HepG2 (cell line): ENCODE results near the gene PRM3. TPM values are rescaled to one million over a fixed set of nuclear protein-coding genes. Genes with fewer than 3 reads are reported as not detected.
A peak's percentile ranks its signal among the peaks of the same experiment; 100 is the strongest.

Experiments used
- JUN ChIP-seq: sonication (generic); formaldehyde crosslinking; IDR thresholded peaks from 2 replicates; pipeline ENCODE4 v1.4.0; 2020; ENCODE audit warnings: mild to moderate bottlenecking, missing genetic modification reagents
- JUND ChIP-seq: sonication (generic); formaldehyde crosslinking; IDR thresholded peaks from 2 replicates; pipeline ENCODE4 v1.8.0; 2022; ENCODE audit warnings: mild to moderate bottlenecking, missing genetic modification reagents
- MTA1 ChIP-seq: sonication (generic); formaldehyde crosslinking; IDR thresholded peaks from 2 replicates; pipeline ENCODE4 v1.4.0; 2020; ENCODE audit warnings: missing genetic modification reagents, mild to moderate bottlenecking, borderline replicate concordance
- MXI1 ChIP-seq: IDR thresholded peaks from 3 replicates; pipeline ENCODE4 v1.6.1; 2012; ENCODE audit warnings: low read depth, low read length, inconsistent platforms, borderline replicate concordance
- PPARG ChIP-seq: conservative IDR thresholded peaks from 2 replicates; pipeline ENCODE4 v1.6.1; 2016; ENCODE audit warnings: missing biosample characterization, missing genetic modification reagents
- RBFOX2 ChIP-seq: fragments of 200-400 bp; formaldehyde crosslinking; IDR thresholded peaks from 2 replicates; pipeline ENCODE4 v1.6.1; 2017; ENCODE audit warnings: low read depth, mild to moderate bottlenecking, low read length
- TRIM24 ChIP-seq: sonication (generic); formaldehyde crosslinking; IDR thresholded peaks from 2 replicates; pipeline ENCODE4 v1.8.0; 2022; ENCODE audit warnings: mild to moderate bottlenecking, missing genetic modification reagents
- U2AF2 ChIP-seq: fragments of 200-400 bp; formaldehyde crosslinking; IDR thresholded peaks from 2 replicates; pipeline ENCODE4 v1.6.1; 2017; ENCODE audit warnings: low read depth, mild to moderate bottlenecking, low read length
- ZBTB7B ChIP-seq: sonication (generic); formaldehyde crosslinking; IDR thresholded peaks from 2 replicates; pipeline ENCODE4 v1.4.0; 2020; ENCODE audit warnings: missing genetic modification reagents
- ZC3H13 ChIP-seq: sonication (generic); formaldehyde crosslinking; IDR thresholded peaks from 2 replicates; pipeline ENCODE4 v1.8.1; 2023; ENCODE audit warnings: mild to moderate bottlenecking, missing genetic modification reagents, moderate library complexity
- ZMYM2 ChIP-seq: sonication (generic); formaldehyde crosslinking; IDR thresholded peaks from 2 replicates; pipeline ENCODE4 v1.8.0; 2022; ENCODE audit warnings: mild to moderate bottlenecking, missing genetic modification reagents
- ZNF484 ChIP-seq: sonication (generic); formaldehyde crosslinking; IDR thresholded peaks from 2 replicates; pipeline ENCODE4 v1.5.1; 2020; ENCODE audit warnings: mild to moderate bottlenecking, low read depth, missing genetic modification reagents, borderline replicate concordance
- ZNF781 ChIP-seq: sonication (generic); formaldehyde crosslinking; IDR thresholded peaks from 2 replicates; pipeline ENCODE4 v1.5.1; 2020; ENCODE audit warnings: borderline replicate concordance, mild to moderate bottlenecking, missing genetic modification reagents; ENCODE audit errors: not compliant biosample characterization
- ZNF841 ChIP-seq: sonication (generic); formaldehyde crosslinking; IDR thresholded peaks from 2 replicates; pipeline ENCODE4 v1.8.1; 2023; ENCODE audit warnings: missing genetic modification reagents, borderline replicate concordance
- polyA plus RNA-seq, 8 experiments: library from polyadenylated mRNA; depleted of rRNA in 3 of 8; stranded (reverse) in 7 of 8; unstranded in 1 of 8; fragments of >200 nt; fragmentation: Illumina TruSeq in 4 of 8; extraction: Trizol in 4 of 8; gene quantifications; 2 replicates each; pipeline versions ENCODE4 v1.2.1 to v1.2.3, GENCODE V29; 2011 to 2016; ENCODE audit warnings: low read depth in 4 of 8, missing spikeins in 1 of 8, mixed read lengths in 1 of 8; ENCODE audit not compliant: insufficient read depth in 1 of 8
- total RNA-seq, 5 experiments: library from RNA; depleted of rRNA; stranded (reverse); fragments of >200 nt; fragmentation: Illumina TruSeq; extraction: Trizol; gene quantifications; 2 replicates each; pipeline ENCODE4 v1.2.3, GENCODE V29; 2016; ENCODE audit warnings: low read depth in 1 of 5
- TF ChIP-seq, protein P1 (sequence below), 2 experiments: sonication (generic) in 1 of 2; formaldehyde crosslinking in 1 of 2; IDR thresholded peaks; 2 replicates each; pipeline versions ENCODE4 v1.6.1 to v1.9.0; 2014 to 2022; ENCODE audit warnings: antibody characterized with exemption in 1 of 2, borderline replicate concordance in 1 of 2, inconsistent platforms in 1 of 2, low read depth in 1 of 2, missing genetic modification reagents in 1 of 2
- TF ChIP-seq, protein P2 (sequence below): sonication (generic); formaldehyde crosslinking; IDR thresholded peaks from 2 replicates; pipeline ENCODE4 v1.4.0; 2020; ENCODE audit warnings: mild to moderate bottlenecking, low read depth, missing genetic modification reagents
- TF ChIP-seq, protein P3 (sequence below): sonication (generic); formaldehyde crosslinking; IDR thresholded peaks from 2 replicates; pipeline ENCODE4 v1.5.0; 2020; ENCODE audit warnings: missing genetic modification reagents
- TF ChIP-seq, protein P4 (sequence below): sonication (generic); formaldehyde crosslinking; IDR thresholded peaks from 2 replicates; pipeline ENCODE4 v1.5.1; 2020; ENCODE audit warnings: missing genetic modification reagents, mild to moderate bottlenecking, borderline replicate concordance

The PRM3 gene
- total and polyA plus RNA-seq, 2 of the 13 experiments (the other 11 are each of a cell fraction or from before 2014, with no cell fraction given): not detected

DNA sequence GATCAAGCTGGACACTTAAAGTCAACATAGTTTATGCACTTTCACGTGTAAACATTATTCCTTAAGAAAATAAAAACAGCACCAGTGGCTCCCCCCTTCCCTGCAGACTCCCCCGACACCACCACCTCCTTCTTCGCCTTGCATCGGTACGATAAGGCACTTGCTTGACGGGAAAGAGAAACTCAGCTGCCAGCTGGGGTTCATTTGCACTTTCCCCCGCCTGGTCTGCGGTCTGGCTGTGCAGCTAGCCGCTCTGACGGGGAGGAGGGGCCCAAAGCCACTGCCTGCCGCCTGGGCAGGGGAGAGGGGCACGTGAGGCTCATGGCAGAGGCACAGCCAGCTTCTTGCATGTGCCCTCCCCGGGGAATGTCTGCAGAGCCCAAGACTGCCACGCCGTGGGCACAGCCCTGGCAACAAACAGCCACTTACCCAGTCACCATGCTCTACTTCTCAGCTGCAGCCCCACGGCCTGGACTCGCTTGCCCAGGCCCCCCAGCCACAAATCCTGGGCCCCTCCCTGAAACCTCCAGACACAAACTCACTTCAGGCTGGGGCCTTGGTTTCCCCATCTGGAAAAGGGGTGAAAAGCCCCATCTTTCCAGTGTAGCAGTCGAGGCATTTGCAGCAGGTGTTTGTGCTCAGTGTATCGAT, 24.2 kb upstream of the PRM3 start (continued):
- TF ChIP-seq, protein P1, sequence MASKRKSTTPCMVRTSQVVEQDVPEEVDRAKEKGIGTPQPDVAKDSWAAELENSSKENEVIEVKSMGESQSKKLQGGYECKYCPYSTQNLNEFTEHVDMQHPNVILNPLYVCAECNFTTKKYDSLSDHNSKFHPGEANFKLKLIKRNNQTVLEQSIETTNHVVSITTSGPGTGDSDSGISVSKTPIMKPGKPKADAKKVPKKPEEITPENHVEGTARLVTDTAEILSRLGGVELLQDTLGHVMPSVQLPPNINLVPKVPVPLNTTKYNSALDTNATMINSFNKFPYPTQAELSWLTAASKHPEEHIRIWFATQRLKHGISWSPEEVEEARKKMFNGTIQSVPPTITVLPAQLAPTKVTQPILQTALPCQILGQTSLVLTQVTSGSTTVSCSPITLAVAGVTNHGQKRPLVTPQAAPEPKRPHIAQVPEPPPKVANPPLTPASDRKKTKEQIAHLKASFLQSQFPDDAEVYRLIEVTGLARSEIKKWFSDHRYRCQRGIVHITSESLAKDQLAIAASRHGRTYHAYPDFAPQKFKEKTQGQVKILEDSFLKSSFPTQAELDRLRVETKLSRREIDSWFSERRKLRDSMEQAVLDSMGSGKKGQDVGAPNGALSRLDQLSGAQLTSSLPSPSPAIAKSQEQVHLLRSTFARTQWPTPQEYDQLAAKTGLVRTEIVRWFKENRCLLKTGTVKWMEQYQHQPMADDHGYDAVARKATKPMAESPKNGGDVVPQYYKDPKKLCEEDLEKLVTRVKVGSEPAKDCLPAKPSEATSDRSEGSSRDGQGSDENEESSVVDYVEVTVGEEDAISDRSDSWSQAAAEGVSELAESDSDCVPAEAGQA (IDR thresholded peaks at IDR 0.05; ENCODE audit: low read depth): peak; percentile 71
- TF ChIP-seq, protein P1 (CRISPR knock-in tag; IDR thresholded peaks at IDR 0.05; ENCODE audit: borderline replicate concordance): no peak
- TF ChIP-seq MTA1 (CRISPR knock-in tag) (peak; percentile 91; the same call in 1 of the 2 replicates), ZNF781 (CRISPR knock-in tag) (peak; percentile 51), RBFOX2 (peak; percentile 79), TRIM24 (CRISPR knock-in tag) (no peak), ZNF484 (CRISPR knock-in tag) (no peak), ZMYM2 (CRISPR knock-in tag) (peak; percentile 33; the same call in 1 of the 2 replicates), JUN (no peak), ZNF841 (CRISPR knock-in tag) (no peak; the same call in 1 of the 2 replicates), U2AF2 (no peak), JUND (no peak), ZC3H13 (CRISPR knock-in tag) (peak; percentile 89), MXI1 (no peak; the same call in 2 of the 3 replicates), ZBTB7B (CRISPR knock-in tag) (peak; percentile 80), PPARG (CRISPR knock-in tag) (peak; percentile 39; the same call in 1 of the 2 replicates)
- TF ChIP-seq, protein P2, sequence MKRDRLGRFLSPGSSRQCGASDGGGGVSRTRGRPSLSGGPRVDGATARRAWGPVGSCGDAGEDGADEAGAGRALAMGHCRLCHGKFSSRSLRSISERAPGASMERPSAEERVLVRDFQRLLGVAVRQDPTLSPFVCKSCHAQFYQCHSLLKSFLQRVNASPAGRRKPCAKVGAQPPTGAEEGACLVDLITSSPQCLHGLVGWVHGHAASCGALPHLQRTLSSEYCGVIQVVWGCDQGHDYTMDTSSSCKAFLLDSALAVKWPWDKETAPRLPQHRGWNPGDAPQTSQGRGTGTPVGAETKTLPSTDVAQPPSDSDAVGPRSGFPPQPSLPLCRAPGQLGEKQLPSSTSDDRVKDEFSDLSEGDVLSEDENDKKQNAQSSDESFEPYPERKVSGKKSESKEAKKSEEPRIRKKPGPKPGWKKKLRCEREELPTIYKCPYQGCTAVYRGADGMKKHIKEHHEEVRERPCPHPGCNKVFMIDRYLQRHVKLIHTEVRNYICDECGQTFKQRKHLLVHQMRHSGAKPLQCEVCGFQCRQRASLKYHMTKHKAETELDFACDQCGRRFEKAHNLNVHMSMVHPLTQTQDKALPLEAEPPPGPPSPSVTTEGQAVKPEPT (CRISPR knock-in tag): peak; percentile 81; the same call in 1 of the 2 replicates
- TF ChIP-seq, protein P3, sequence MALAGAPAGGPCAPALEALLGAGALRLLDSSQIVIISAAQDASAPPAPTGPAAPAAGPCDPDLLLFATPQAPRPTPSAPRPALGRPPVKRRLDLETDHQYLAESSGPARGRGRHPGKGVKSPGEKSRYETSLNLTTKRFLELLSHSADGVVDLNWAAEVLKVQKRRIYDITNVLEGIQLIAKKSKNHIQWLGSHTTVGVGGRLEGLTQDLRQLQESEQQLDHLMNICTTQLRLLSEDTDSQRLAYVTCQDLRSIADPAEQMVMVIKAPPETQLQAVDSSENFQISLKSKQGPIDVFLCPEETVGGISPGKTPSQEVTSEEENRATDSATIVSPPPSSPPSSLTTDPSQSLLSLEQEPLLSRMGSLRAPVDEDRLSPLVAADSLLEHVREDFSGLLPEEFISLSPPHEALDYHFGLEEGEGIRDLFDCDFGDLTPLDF (CRISPR knock-in tag): no peak
- TF ChIP-seq, protein P4, sequence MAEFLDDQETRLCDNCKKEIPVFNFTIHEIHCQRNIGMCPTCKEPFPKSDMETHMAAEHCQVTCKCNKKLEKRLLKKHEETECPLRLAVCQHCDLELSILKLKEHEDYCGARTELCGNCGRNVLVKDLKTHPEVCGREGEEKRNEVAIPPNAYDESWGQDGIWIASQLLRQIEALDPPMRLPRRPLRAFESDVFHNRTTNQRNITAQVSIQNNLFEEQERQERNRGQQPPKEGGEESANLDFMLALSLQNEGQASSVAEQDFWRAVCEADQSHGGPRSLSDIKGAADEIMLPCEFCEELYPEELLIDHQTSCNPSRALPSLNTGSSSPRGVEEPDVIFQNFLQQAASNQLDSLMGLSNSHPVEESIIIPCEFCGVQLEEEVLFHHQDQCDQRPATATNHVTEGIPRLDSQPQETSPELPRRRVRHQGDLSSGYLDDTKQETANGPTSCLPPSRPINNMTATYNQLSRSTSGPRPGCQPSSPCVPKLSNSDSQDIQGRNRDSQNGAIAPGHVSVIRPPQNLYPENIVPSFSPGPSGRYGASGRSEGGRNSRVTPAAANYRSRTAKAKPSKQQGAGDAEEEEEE (CRISPR knock-in tag): no peak
